HepG2 (cell line): ENCODE data around the gene MRPL38. TPM values are rescaled to one million over a fixed set of nuclear protein-coding genes. Genes with fewer than 3 reads are reported as not detected.

Source experiments
- ATM ChIP-seq: fragments of 450-650 bp; IDR thresholded peaks from 2 replicates; pipeline ENCODE4 v1.7.1; 2017; ENCODE audit warnings: mild to moderate bottlenecking, borderline replicate concordance
- BRF2 ChIP-seq: sonication (generic); formaldehyde crosslinking; IDR thresholded peaks from 2 replicates; pipeline ENCODE4 v1.8.1; 2022; ENCODE audit warnings: mild to moderate bottlenecking, missing genetic modification reagents
- DNMT3B ChIP-seq: conservative IDR thresholded peaks from 2 replicates; pipeline ENCODE4 v1.6.1; 2016; ENCODE audit warnings: missing biosample characterization, control low read depth
- FOSL1 ChIP-seq: sonication (generic); formaldehyde crosslinking; IDR thresholded peaks from 2 replicates; pipeline ENCODE4 v1.9.0; 2021; ENCODE audit warnings: missing genetic modification reagents, borderline replicate concordance
- FOXO1 ChIP-seq: sonication (generic); formaldehyde crosslinking; IDR thresholded peaks from 2 replicates; pipeline ENCODE4 v1.4.0; 2020; ENCODE audit warnings: missing genetic modification reagents
- GRHL1 ChIP-seq: sonication (generic); formaldehyde crosslinking; conservative IDR thresholded peaks from 2 replicates; pipeline ENCODE4 v1.8.0; 2022; ENCODE audit warnings: missing genetic modification reagents
- LRRFIP1 ChIP-seq: sonication (generic); formaldehyde crosslinking; conservative IDR thresholded peaks from 2 replicates; pipeline ENCODE4 v1.4.0; 2020; ENCODE audit warnings: missing genetic modification reagents
- MZF1 ChIP-seq: sonication (generic); formaldehyde crosslinking; IDR thresholded peaks from 2 replicates; pipeline ENCODE4 v1.8.1; 2023; ENCODE audit warnings: mild to moderate bottlenecking, missing genetic modification reagents, borderline replicate concordance
- NCOR1 ChIP-seq: fragments of 200-600 bp; sonication (generic); IDR thresholded peaks from 2 replicates; pipeline ENCODE4 v1.7.0; 2017; ENCODE audit warnings: antibody characterized with exemption, low read length, borderline replicate concordance
- PLSCR1 ChIP-seq: sonication (generic); formaldehyde crosslinking; IDR thresholded peaks from 2 replicates; pipeline ENCODE4 v1.5.0; 2020; ENCODE audit warnings: missing genetic modification reagents, mild to moderate bottlenecking, borderline replicate concordance
- SNAPC2 ChIP-seq: sonication (generic); formaldehyde crosslinking; IDR thresholded peaks from 2 replicates; pipeline ENCODE4 v1.8.1; 2022; ENCODE audit warnings: mild to moderate bottlenecking, missing genetic modification reagents
- TFDP2 ChIP-seq: sonication (generic); formaldehyde crosslinking; IDR thresholded peaks from 2 replicates; pipeline ENCODE4 v1.4.0; 2020; ENCODE audit warnings: missing genetic modification reagents
- ZFP36L2 ChIP-seq: sonication (generic); formaldehyde crosslinking; IDR thresholded peaks from 2 replicates; pipeline ENCODE4 v1.4.0; 2020; ENCODE audit warnings: missing genetic modification reagents
- ZNF124 ChIP-seq: sonication (generic); formaldehyde crosslinking; IDR thresholded peaks from 2 replicates; pipeline ENCODE4 v1.4.0; 2020; ENCODE audit warnings: missing genetic modification reagents
- ZNF18 ChIP-seq: sonication (generic); formaldehyde crosslinking; IDR thresholded peaks from 2 replicates; pipeline ENCODE4 v1.8.0; 2022; ENCODE audit warnings: mild to moderate bottlenecking, missing genetic modification reagents; ENCODE audit not compliant: insufficient replicate concordance
- ZNF33A ChIP-seq: sonication (generic); formaldehyde crosslinking; IDR thresholded peaks from 2 replicates; pipeline ENCODE4 v1.5.1; 2020; ENCODE audit warnings: missing genetic modification reagents, mild to moderate bottlenecking, moderate library complexity, borderline replicate concordance
- ZNF350 ChIP-seq: sonication (generic); formaldehyde crosslinking; IDR thresholded peaks from 2 replicates; pipeline ENCODE4 v1.4.0; 2020; ENCODE audit warnings: mild to moderate bottlenecking, low read depth, missing genetic modification reagents, borderline replicate concordance
- ZNF614 ChIP-seq: IDR thresholded peaks from 2 replicates; pipeline ENCODE4 v1.6.1; 2018; ENCODE audit warnings: missing biosample characterization, missing genetic modification reagents, inconsistent platforms, borderline replicate concordance
- ZNF660 ChIP-seq: sonication (generic); formaldehyde crosslinking; IDR thresholded peaks from 2 replicates; pipeline ENCODE4 v1.5.1; 2020; ENCODE audit warnings: mild to moderate bottlenecking, low read depth, missing genetic modification reagents, borderline replicate concordance
- polyA plus RNA-seq, 8 experiments: library from polyadenylated mRNA; depleted of rRNA in 3 of 8; stranded (reverse) in 7 of 8; unstranded in 1 of 8; fragments of >200 nt; fragmentation: Illumina TruSeq in 4 of 8; extraction: Trizol in 4 of 8; gene quantifications; 2 replicates each; pipeline versions ENCODE4 v1.2.1 to v1.2.3, GENCODE V29; 2011 to 2016; ENCODE audit warnings: low read depth in 4 of 8, missing spikeins in 1 of 8, mixed read lengths in 1 of 8; ENCODE audit not compliant: insufficient read depth in 1 of 8
- total RNA-seq, 5 experiments: library from RNA; depleted of rRNA; stranded (reverse); fragments of >200 nt; fragmentation: Illumina TruSeq; extraction: Trizol; gene quantifications; 2 replicates each; pipeline ENCODE4 v1.2.3, GENCODE V29; 2016; ENCODE audit warnings: low read depth in 1 of 5

Gene MRPL38
- total and polyA plus RNA-seq, 2 of the 13 experiments (the other 11 are each of a cell fraction or from before 2014, with no cell fraction given): 83.7 to 125 TPM

GRCh38 chr17:75878174-75878998, 26.3 kb downstream of the MRPL38 start, which contains the start of gene TRIM47 (continued):
- TF ChIP-seq ZNF33A: no peak
- peak; percentile 80 for TF ChIP-seq ZNF124
- TF ChIP-seq ZNF18 (CRISPR knock-in tag): no peak
- no peak for TF ChIP-seq PLSCR1 (CRISPR knock-in tag)
- TF ChIP-seq ATM: no peak
- peak; percentile 29 for TF ChIP-seq SNAPC2 (CRISPR knock-in tag)
- no peak for TF ChIP-seq ZFP36L2 (CRISPR knock-in tag)
- TF ChIP-seq ZNF660 (CRISPR knock-in tag): no peak
- TF ChIP-seq LRRFIP1 (CRISPR knock-in tag): no peak
- TF ChIP-seq ZNF350 (CRISPR knock-in tag): peak; percentile 49; the same call in 1 of the 2 replicates
- peak; percentile 39; the same call in 1 of the 2 replicates for TF ChIP-seq FOSL1 (CRISPR knock-in tag)
- peak; percentile 64; the same call in 1 of the 2 replicates for TF ChIP-seq ZNF614 (CRISPR knock-in tag)
- TF ChIP-seq MZF1 (CRISPR knock-in tag): 0 out of 2 replicates have a peak, but pooled peaks have one; percentile 56
- no peak for TF ChIP-seq GRHL1 (CRISPR knock-in tag)
- TF ChIP-seq FOXO1 (CRISPR knock-in tag): peak; percentile 10; the same call in 1 of the 2 replicates
- 0 out of 2 replicates have a peak, but pooled peaks have one; percentile 18 for TF ChIP-seq NCOR1
- peak; percentile 25; the same call in 1 of the 2 replicates for TF ChIP-seq DNMT3B (CRISPR knock-in tag)
- TF ChIP-seq TFDP2 (CRISPR knock-in tag): peak; percentile 87
- TF ChIP-seq BRF2 (CRISPR knock-in tag): no peak; the same call in 1 of the 2 replicates
